HFF-Myc (cell line): ENCODE data around the gene RALGAPB.
"Not testable (repeated sequence)": the region's sequence is repeated elsewhere in the genome, so short reads cannot be mapped to it uniquely, and the experiment has no call there.

Experiments
- DNase-seq: peaks from one replicate; pipeline ENCODE4 v3.0.0-alpha.2; 2011; ENCODE audit warnings: low read depth; ENCODE audit errors: extremely low read depth
- H3K4me3 ChIP-seq: replicated peaks from 2 replicates; pipeline ENCODE4 v1.5.1; 2011; ENCODE audit warnings: low read depth, mild to moderate bottlenecking, control low read depth, low read length
- CTCF ChIP-seq: IDR thresholded peaks from 2 replicates; pipeline ENCODE4 v1.5.1; 2012; ENCODE audit warnings: mild to moderate bottlenecking, low read depth, low read length, control low read depth; ENCODE audit errors: missing control alignments

RALGAPB gene

GRCh38 chr20:38435555-38435939, 37.1 kb upstream of the RALGAPB start:
- DNase-seq, result no peak
- TF ChIP-seq CTCF, result no peak
- H3K4me3 ChIP-seq, result no peak overlapping the region

GRCh38 chr20:38437796-38438195, 34.8 kb upstream of the RALGAPB start:
- no peak for DNase-seq
- no peak for TF ChIP-seq CTCF
- H3K4me3 ChIP-seq, result no peak overlapping the region

- DNase-seq, H3K4me3 ChIP-seq: not testable (repeated sequence)
Observed at GRCh38 chr20:38441110-38441509, 31.5 kb upstream of the RALGAPB start.

- H3K4me3 ChIP-seq, result no peak overlapping the region
- no peak for DNase-seq
- no peak for TF ChIP-seq CTCF
Observed at GRCh38 chr20:38441916-38442315, 30.7 kb upstream of the RALGAPB start.

GRCh38 chr20:38445381-38445796, 27.3 kb upstream of the RALGAPB start:
- H3K4me3 ChIP-seq, result no peak overlapping the region

GRCh38 chr20:38445901-38446425, 26.7 kb upstream of the RALGAPB start:
- TF ChIP-seq CTCF, result no peak
- no peak for DNase-seq
- H3K4me3 ChIP-seq, result peak overlapping the region; percentile 89

More at GRCh38 chr20:38445381-38445796, 27.3 kb upstream of the RALGAPB start:
- no peak for DNase-seq
- TF ChIP-seq CTCF, result no peak

GRCh38 chr20:38446441-38447209, 26.0 kb upstream of the RALGAPB start:
- peak; percentile 75 for DNase-seq
- peak; percentile 92 for TF ChIP-seq CTCF
- H3K4me3 ChIP-seq, result peak overlapping the region; percentile 89
